ENCODE measurements around the gene ASTL.

- TF ChIP-seq POLR2A (IDR thresholded peaks at IDR 0.05) (no peak), CTCF (IDR thresholded peaks at IDR 0.05) (no peak)
Measured at GRCh38 chr2:96114546-96114902, 23.8 kb downstream of the ASTL start.

Measured in body of pancreas (tissue), 4 donors.